DMS53 treated with DMSO at 0.1 percent for 48 hours (cell line): ENCODE results near the gene STK32B.

Experiments
- DNase-seq: peaks from one replicate; lab custom pipeline; 2025; ENCODE audit not compliant: unreplicated experiment; lab: John Stamatoyannopoulos, UW

The STK32B gene

GRCh38 chr4:5503336-5503936 is 452.2 kb downstream of the STK32B start:
- DNase-seq: no peak

GRCh38 chr4:5504486-5504885 is 453.2 kb downstream of the STK32B start:
- DNase-seq: no peak

- no peak for DNase-seq
These were observed 459.2 kb downstream of the STK32B start for GRCh38 chr4:5510504-5510903.

GRCh38 chr4:5511791-5512190 is 460.5 kb downstream of the STK32B start:
- no peak for DNase-seq

- DNase-seq: no peak
These were observed 464.4 kb downstream of the STK32B start for GRCh38 chr4:5515646-5516045.

- no peak for DNase-seq
These were observed 466.1 kb downstream of the STK32B start for GRCh38 chr4:5517372-5517771.

DNA sequence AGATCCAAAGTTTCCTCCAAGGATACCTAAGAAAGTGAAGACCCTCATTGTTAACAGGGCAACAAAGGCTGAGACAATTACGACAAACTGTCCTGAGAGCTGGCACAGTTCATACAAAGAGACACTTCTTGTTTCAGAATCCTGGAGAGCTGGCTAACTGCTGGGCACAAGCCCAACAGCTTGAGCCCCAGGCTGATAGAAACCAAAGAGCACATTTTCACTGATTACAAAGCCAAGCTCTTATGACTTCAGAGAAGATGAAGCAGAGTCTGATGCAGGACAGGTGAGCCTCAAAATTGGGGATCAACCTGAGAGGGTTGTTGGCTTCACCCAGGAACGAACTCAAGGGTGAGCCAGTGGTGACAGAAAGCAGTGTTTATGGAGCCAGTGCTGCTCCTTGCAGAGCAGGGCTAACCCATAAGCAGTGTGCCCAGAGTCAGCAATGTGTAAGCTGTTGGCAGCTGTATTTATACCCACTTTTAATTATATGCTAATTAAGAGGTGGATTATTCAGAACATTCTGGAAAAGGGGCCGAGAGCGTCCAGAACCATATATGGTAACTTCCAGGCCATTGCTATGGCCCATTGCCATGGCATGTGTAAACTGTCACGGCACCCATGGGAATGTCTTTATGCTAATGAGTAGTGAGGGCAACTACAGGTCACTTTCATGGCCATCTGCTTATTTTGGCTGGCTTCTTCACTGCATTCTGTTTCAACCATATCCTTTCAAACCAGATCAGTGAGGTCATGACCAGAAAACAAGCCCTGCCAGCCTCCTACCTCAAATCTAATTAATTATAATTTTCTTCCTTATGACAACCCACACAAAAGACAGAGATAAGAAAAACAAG is 473.4 kb downstream of the STK32B start:
- no peak for DNase-seq

- no peak for DNase-seq
These were observed 475.0 kb downstream of the STK32B start for GRCh38 chr4:5526080-5526846.

DNA sequence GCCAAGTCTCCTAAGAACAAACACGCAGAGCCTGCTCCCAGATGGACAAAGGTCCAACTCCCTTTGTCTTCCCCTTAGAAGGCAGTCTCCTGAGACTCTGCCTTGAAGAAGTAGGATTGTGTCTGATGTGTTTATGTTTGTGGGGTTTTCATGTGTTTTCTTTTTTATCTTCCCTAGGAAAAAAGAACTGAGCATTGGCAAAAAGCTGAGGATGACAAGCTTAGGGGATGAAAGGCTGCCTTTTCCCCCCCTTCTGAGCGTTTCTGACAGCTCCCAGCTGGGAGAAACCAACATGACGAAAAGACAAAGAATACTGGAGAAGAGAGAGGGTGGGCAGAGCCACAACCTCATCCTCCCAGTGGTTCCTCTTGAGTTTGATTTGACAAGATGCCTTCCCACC is 475.9 kb downstream of the STK32B start:
- DNase-seq: no peak

- no peak for DNase-seq
These were observed 476.8 kb downstream of the STK32B start for GRCh38 chr4:5528031-5528436.

DNA sequence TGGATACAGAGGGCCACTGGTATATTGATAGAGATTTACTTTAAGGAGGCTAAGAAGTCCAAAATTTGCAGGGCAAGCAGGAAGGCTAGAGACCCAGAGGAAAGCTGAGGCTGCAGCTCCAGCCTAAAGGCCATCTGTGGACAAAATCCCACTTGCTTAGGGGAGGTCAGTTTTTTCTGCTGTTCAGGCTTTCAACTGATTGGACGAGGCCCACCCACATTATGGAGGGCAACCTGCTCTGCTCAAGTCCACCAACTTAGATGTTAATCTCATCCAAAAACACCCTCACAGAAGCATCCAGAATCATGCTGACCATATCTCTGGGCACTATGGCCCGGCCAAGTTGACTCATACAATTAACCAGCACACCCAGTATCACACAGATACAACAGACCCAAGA is 480.8 kb downstream of the STK32B start:
- no peak for DNase-seq

DNA sequence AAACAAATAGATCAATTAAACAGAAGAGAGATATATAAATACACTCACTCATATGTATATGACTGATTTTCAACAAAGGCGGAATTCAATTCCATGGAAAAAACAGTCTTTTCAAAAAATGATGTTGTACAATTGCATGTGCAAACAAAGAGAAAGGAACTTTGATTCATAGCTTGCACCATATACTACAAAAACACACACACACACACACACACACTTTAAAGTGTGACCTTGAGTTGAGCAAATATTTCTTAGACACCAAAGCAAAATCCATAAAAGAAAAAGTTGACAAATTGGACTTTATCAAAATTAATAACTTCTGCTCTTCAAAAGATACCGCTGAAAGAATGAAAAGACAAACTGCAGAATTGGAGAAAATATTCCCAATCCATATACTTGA is 488.3 kb downstream of the STK32B start:
- DNase-seq: no peak

DNA sequence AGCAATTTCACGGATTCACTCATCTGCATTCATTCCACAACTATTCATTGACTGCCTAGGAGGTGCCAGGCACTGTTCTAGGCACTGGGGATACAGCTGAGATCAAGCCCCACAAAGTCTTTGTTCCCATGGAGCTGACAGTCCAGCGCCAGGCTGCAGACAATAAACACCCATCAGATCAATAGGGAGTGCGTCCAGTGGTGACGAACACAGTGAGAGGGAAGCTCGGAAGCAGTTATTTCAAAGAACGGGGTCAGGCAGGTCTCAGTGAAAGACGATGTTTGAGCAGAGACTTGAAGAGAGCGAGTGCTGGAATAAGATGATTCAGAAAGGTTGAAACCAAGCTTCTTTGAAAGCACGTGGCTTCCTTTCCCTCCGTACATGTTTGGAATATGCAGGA is 489.9 kb downstream of the STK32B start:
- DNase-seq: no peak

DNA sequence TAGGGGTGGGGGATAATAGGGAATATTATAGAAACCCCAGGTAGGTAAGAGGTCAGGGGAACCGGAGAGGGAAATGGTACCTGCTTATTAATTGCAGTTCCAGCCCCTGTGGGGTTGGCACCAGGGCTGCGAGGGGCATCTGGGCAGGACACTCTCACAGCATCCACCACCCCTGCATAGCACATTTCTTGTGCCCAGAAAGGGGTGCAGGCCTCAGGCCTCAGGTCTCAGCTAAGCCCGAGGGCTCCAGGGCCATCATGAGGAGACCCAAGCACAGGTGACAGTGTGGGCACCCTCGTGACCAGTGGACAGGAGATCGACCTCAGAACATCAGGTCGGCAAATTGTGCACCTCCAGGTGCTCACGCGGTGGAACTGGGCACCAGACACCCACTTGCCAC is 492.4 kb downstream of the STK32B start:
- DNase-seq: no peak

DNA sequence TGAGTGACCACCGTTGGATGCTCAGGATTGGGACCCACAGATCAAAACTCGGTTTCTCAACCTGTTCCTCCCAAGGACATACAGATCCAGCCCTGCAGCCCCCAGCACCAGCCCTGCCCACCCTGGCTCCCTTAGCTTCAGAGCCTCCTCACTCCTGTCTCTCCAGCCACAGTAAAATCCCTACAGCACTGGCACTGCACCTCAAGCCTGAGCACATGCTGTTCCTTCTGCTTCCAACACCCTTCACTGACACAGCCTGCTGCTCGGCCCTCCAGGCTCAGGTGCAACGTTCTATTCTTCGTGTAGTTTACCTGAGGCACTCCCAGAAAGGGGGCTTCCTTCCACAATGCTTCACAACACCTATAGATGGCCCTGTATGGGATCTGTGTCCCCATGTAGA is 493.5 kb downstream of the STK32B start:
- DNase-seq: no peak

DNA sequence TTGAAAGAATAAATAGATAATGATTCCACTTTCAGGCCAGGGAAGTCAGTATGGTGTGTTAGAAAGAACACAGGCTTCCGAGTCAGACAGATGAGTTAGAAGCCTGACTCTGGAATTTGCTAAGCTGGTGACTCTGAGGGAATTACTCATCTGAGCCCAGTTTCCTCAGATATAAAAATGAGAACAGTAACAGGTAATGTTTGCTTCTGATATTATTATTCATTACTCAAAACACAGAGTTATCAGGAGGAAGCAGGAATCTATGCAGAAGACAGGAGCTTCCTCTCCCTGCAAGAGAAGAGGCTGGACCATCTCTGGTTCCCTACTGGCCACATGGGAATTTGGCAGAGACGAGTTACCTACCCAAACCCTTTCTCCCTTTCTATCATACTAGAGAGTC is 494.0 kb downstream of the STK32B start:
- no peak for DNase-seq

GRCh38 chr4:5547651-5548249 is 496.5 kb downstream of the STK32B start:
- no peak for DNase-seq
